ENCODE measurements around the gene INPP5D.
"Not testable (repeated sequence)": the region's sequence is repeated elsewhere in the genome, so short reads cannot be mapped to it uniquely, and the experiment has no call there.

Gene INPP5D

GRCh38 chr2:233184669-233185068, 124.5 kb downstream of the INPP5D start:
- no peak for DNase-seq

- no peak for DNase-seq
Measured at GRCh38 chr2:233185330-233185729, 125.2 kb downstream of the INPP5D start.

- no peak for DNase-seq
Measured at GRCh38 chr2:233185963-233186362, 125.8 kb downstream of the INPP5D start.

- no peak for DNase-seq
Measured at GRCh38 chr2:233186851-233187250, 126.7 kb downstream of the INPP5D start.

GRCh38 chr2:233189025-233189424, 128.9 kb downstream of the INPP5D start:
- DNase-seq, result no peak

- DNase-seq, result not testable (repeated sequence)
Measured at GRCh38 chr2:233191016-233191415, 130.9 kb downstream of the INPP5D start.

- DNase-seq, result no peak
Measured at GRCh38 chr2:233193738-233194137, 133.6 kb downstream of the INPP5D start.

GRCh38 chr2:233195027-233195426, 134.9 kb downstream of the INPP5D start:
- no peak for DNase-seq

GRCh38 chr2:233197022-233197421, 136.9 kb downstream of the INPP5D start:
- DNase-seq, result no peak

GRCh38 chr2:233198026-233198425, 137.9 kb downstream of the INPP5D start:
- DNase-seq, result no peak

GRCh38 chr2:233199870-233200269, 139.7 kb downstream of the INPP5D start:
- DNase-seq, result no peak

GRCh38 chr2:233200790-233201189, 140.6 kb downstream of the INPP5D start:
- not testable (repeated sequence) for DNase-seq

- DNase-seq, result no peak
Measured at GRCh38 chr2:233201258-233202013, 141.3 kb downstream of the INPP5D start.

GRCh38 chr2:233202531-233202944, 142.4 kb downstream of the INPP5D start:
- no peak for DNase-seq

- no peak for DNase-seq
Measured at GRCh38 chr2:233203060-233203459, 142.9 kb downstream of the INPP5D start.

GRCh38 chr2:233204286-233204936, 144.3 kb downstream of the INPP5D start:
- DNase-seq, result no peak

- peak; percentile 29 for DNase-seq
Measured at GRCh38 chr2:233208382-233209116, 148.4 kb downstream of the INPP5D start.

- DNase-seq, result no peak
Measured at GRCh38 chr2:233209117-233209532, 149.0 kb downstream of the INPP5D start.

GRCh38 chr2:233209533-233210171, 149.5 kb downstream of the INPP5D start:
- peak; percentile 28 for DNase-seq

- DNase-seq, result no peak
Measured at GRCh38 chr2:233210281-233210680, 150.1 kb downstream of the INPP5D start.

GRCh38 chr2:233210843-233211547, 150.9 kb downstream of the INPP5D start:
- peak; percentile 90 for DNase-seq

- DNase-seq, result no peak
Measured at GRCh38 chr2:233211548-233211895, 151.4 kb downstream of the INPP5D start.

- no peak for DNase-seq
Measured at GRCh38 chr2:233213011-233213410, 152.9 kb downstream of the INPP5D start.

Measured in EL (cell line).